ENCODE results near the gene TRMT10A.
"Not testable (repeated sequence)": the region's sequence is repeated elsewhere in the genome, so short reads cannot be mapped to it uniquely, and the experiment has no call there.

TRMT10A gene

DNA sequence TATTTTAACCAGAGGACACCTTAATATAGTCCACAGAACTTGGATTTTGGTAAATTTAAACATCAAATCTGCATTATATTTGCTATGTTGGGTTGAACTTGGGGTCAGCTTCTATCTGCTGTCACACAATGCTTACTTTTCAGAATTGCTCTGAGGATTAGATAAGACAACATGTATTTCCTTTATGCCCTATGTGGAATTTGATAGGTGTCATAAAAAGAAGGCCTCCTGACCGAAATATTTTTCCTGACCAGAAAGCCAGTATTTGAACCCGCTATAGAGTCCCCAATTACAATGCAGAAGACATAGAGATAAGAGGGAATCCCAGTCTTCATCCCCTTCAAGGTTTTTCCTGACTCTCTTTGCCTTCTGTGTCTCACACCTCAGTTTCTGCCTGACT is 14.9 kb upstream of the TRMT10A start:
- DNase-seq (no peak), ATAC-seq (no peak)
- H3K27me3 Mint-ChIP-seq = peaks cover 37% of the 10 kb centered on the region
- no peaks in the 10 kb centered on the region for H3K9me3 Mint-ChIP-seq
- no peaks in the 10 kb centered on the region for H3K4me1 Mint-ChIP-seq
- no peaks in the 10 kb centered on the region for H3K36me3 Mint-ChIP-seq (ENCODE audit: low read depth)
- no peak overlapping the region for H3K27ac Mint-ChIP-seq
- no peak overlapping the region for H3K4me3 Mint-ChIP-seq

DNA sequence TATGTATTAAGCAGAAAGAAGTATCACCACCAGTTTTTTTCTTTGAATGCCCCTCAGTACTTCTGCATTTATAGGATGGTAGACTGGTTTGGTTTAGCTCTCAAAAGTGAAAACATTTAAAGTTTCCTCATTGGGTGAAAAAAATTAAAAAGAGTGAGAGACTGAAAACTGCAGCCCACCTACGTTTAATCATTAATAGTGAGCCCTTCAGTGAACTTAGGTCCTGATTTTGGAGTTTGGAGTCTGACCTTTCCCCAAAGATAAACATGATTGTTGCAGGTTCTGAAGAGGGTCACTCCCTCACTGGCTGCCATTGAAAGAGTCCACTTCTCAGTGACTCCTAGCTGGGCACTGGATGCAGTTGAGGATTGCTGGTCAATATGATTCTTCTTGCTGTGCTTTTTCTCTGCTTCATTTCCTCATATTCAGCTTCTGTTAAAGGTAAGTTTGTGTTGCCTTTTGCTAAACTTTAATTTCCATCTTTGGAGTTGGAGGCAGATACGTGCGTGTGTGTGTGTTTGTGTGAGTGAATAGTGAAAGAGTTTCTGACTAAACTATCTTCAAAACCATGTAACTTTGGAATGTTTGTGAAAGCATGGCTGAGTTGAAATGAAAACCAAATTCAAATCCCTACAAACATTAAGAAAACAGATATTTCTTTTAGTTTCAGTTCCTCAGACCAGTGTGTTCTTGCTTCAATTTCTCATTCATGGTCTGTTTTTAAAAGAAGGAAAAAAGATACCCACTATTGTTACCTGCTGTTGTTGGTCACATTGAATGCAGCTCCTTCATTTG is 10.9 kb upstream of the TRMT10A start, which contains the start of gene MTTP:
TSS of gene MTTP (plus strand) at position 295 of the 795 bp plus-strand sequence. CDS start at position 381, 86 bp downstream.
- no peak within 1 kb of the TSS for H3K27ac Mint-ChIP-seq
- no peaks in the 10 kb centered on the region for H3K4me1 Mint-ChIP-seq
- H3K9me3 Mint-ChIP-seq = no peaks in the 10 kb centered on the region
- no peak within 1 kb of the TSS for H3K4me3 Mint-ChIP-seq
- peaks cover 34% of the 10 kb centered on the region for H3K27me3 Mint-ChIP-seq
- no peaks in the 10 kb centered on the region for H3K36me3 Mint-ChIP-seq (ENCODE audit: low read depth)
- no peak for ATAC-seq
- DNase-seq = no peak

DNA sequence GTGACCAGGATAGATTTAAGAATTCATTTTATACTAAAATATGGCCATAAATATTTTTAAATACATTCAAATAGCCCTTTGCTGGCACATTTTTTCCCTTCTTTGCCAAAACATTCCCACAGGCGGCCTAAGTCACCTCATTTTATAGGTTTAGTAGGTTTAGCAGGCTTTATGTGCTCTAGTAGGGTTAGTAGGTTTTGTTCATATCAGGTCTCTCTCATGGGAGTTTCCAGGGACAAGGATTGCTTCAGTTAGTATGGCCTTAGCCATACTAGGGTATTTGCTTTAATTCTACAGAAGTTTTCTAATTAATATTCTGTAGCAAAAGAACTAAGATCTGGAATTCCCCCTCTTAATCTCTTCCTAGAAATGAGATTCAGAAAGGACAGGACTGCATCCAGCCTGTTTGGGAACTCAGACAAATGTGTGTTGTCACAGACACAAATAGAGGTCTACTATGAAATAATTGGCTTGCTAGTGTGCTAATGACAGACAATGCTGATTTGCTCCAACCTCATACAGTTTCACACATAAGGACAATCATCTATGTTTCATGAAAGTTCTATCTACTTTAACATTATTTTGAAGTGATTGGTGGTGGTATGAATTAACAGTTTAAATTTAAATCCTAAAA is 10.0 kb upstream of the TRMT10A start:
- no peak for ATAC-seq
- no peaks in the 10 kb centered on the region for H3K9me3 Mint-ChIP-seq
- no peak overlapping the region for H3K4me3 Mint-ChIP-seq
- no peak for DNase-seq
- H3K4me1 Mint-ChIP-seq = no peaks in the 10 kb centered on the region
- H3K27ac Mint-ChIP-seq = no peak overlapping the region
- no peaks in the 10 kb centered on the region for H3K36me3 Mint-ChIP-seq (ENCODE audit: low read depth)
- peaks cover 33% of the 10 kb centered on the region for H3K27me3 Mint-ChIP-seq

DNA sequence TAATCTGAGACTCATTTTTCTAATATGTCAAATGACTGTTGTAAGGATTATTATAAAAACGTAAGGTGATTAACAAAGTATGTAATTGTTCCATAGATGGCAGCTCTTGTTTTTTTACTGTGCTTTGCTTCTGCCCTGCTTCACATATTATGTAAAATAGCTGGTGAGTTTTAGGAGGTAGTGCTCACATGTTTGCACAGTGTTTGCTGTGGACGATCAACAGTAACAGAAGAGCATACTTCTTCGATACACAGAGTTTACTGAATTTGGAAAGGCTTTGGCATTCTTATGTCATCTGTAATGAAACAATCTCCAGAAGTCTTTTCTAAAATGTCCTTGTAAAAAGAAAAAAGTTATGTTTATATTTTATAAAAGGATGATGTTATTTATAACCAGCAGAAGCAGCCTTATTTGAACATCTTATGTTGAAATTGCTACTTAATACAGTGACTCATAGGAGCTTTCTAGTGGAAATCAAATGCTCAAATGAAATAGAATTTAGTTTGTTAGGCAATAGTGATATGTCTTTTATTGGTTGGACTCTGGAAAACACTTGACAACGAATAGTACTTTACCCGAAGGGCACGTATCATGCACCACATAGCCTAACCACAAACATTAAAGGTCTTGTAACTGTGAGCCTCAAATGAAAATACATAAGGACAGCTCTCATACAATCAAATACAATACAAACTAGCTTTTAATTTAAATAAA is 8.8 kb upstream of the TRMT10A start:
- DNase-seq (no peak), ATAC-seq (no peak)
- H3K27ac Mint-ChIP-seq = no peak overlapping the region
- H3K4me1 Mint-ChIP-seq = no peaks in the 10 kb centered on the region
- peaks cover 37% of the 10 kb centered on the region for H3K27me3 Mint-ChIP-seq
- H3K4me3 Mint-ChIP-seq = no peak overlapping the region
- no peaks in the 10 kb centered on the region for H3K36me3 Mint-ChIP-seq (ENCODE audit: low read depth)
- no peaks in the 10 kb centered on the region for H3K9me3 Mint-ChIP-seq

- peaks cover 43% of the 10 kb centered on the region for H3K27me3 Mint-ChIP-seq
These were observed 8.0 kb upstream of the TRMT10A start for GRCh38 chr4:99571883-99572282.

GRCh38 chr4:99564921-99565320 is 1.1 kb upstream of the TRMT10A start:
- H3K9me3 Mint-ChIP-seq = no peaks in the 10 kb centered on the region
- ATAC-seq (no peak), DNase-seq (no peak)
- H3K4me1 Mint-ChIP-seq = peaks cover 22% of the 10 kb centered on the region
- H3K36me3 Mint-ChIP-seq (ENCODE audit: low read depth) = peaks cover 4% of the 10 kb centered on the region
- peaks cover 24% of the 10 kb centered on the region for H3K27me3 Mint-ChIP-seq
- H3K4me3 Mint-ChIP-seq = peak overlapping the region; percentile 95
- H3K27ac Mint-ChIP-seq = peak overlapping the region; percentile 99

More at GRCh38 chr4:99571883-99572282, 8.0 kb upstream of the TRMT10A start:
- DNase-seq = no peak
- no peaks in the 10 kb centered on the region for H3K9me3 Mint-ChIP-seq
- no peak for ATAC-seq
- no peak overlapping the region for H3K4me3 Mint-ChIP-seq
- H3K36me3 Mint-ChIP-seq (ENCODE audit: low read depth) = no peaks in the 10 kb centered on the region
- no peaks in the 10 kb centered on the region for H3K4me1 Mint-ChIP-seq
- no peak overlapping the region for H3K27ac Mint-ChIP-seq

DNA sequence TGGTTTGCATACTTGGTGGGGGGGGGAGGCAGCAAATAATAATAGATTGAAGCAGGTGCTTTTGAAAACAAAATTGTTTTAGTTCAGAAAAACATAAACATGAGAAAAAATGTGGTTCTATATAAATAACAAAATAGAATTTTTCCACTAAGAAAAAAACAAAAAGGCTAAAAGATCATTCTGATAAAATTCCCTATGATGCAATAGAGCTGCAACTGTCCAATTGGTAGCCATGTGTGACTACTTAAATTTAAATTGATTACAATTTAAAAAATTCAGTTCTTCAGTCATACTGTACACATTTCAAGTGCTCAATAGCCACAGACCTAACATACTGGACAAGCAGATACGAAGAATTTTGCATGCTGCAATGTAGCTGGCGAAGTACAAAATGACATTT is 11.0 kb downstream of the TRMT10A start:
- Mint-ChIP-seq H3K27ac (no peak overlapping the region), H3K4me1 (no peaks in the 10 kb centered on the region), H3K9me3 (no peaks in the 10 kb centered on the region), H3K27me3 (no peaks in the 10 kb centered on the region), H3K36me3 (ENCODE audit: low read depth) (peaks cover 10% of the 10 kb centered on the region), H3K4me3 (no peak overlapping the region)
- ATAC-seq = no peak
- DNase-seq = no peak

- Mint-ChIP-seq H3K27ac (no peak overlapping the region), H3K27me3 (no peaks in the 10 kb centered on the region), H3K4me1 (no peaks in the 10 kb centered on the region), H3K4me3 (no peak overlapping the region), H3K36me3 (ENCODE audit: low read depth) (no peaks in the 10 kb centered on the region), H3K9me3 (peaks cover 14% of the 10 kb centered on the region)
- no peak for DNase-seq
- ATAC-seq = no peak
These were observed 23.4 kb downstream of the TRMT10A start for GRCh38 chr4:99540277-99540939.

DNA sequence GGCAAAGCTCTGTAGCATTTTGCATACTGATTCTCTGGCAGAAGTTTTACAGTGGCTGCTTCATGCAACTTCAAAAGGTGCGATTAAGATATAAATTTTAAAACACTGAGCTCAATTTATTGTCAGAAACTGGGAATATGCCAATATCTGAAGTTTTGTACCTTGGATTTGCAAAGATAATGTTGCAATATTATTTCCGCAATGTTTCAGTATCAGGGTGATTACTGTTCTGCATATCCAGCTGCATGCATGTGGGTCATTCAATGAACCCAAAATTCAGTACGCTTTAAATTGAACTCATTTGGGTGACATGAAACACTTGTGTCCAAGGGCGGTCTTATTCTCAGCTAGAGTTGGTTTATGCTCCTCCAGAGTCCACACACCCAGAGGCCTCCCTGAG is 26.2 kb downstream of the TRMT10A start:
- H3K4me1 Mint-ChIP-seq = no peaks in the 10 kb centered on the region
- no peak overlapping the region for H3K4me3 Mint-ChIP-seq
- ATAC-seq = no peak
- no peaks in the 10 kb centered on the region for H3K9me3 Mint-ChIP-seq
- peaks cover 5% of the 10 kb centered on the region for H3K27me3 Mint-ChIP-seq
- no peak overlapping the region for H3K27ac Mint-ChIP-seq
- no peaks in the 10 kb centered on the region for H3K36me3 Mint-ChIP-seq (ENCODE audit: low read depth)
- no peak for DNase-seq

GRCh38 chr4:99536848-99537247 is 27.0 kb downstream of the TRMT10A start:
- H3K4me3 Mint-ChIP-seq = no peak overlapping the region
- peaks cover 9% of the 10 kb centered on the region for H3K27me3 Mint-ChIP-seq
- no peak overlapping the region for H3K27ac Mint-ChIP-seq
- no peak for DNase-seq
- H3K9me3 Mint-ChIP-seq = no peaks in the 10 kb centered on the region
- no peak for ATAC-seq
- no peaks in the 10 kb centered on the region for H3K36me3 Mint-ChIP-seq (ENCODE audit: low read depth)
- no peaks in the 10 kb centered on the region for H3K4me1 Mint-ChIP-seq

GRCh38 chr4:99536271-99536670 is 27.6 kb downstream of the TRMT10A start:
- DNase-seq (no peak), ATAC-seq (no peak)
- Mint-ChIP-seq H3K4me3 (no peak overlapping the region), H3K9me3 (no peaks in the 10 kb centered on the region), H3K4me1 (no peaks in the 10 kb centered on the region), H3K27ac (no peak overlapping the region), H3K27me3 (peaks cover 9% of the 10 kb centered on the region), H3K36me3 (ENCODE audit: low read depth) (no peaks in the 10 kb centered on the region)

GRCh38 chr4:99534699-99535098 is 29.1 kb downstream of the TRMT10A start:
- H3K4me3 Mint-ChIP-seq; ATAC-seq; H3K9me3 Mint-ChIP-seq; DNase-seq; H3K36me3 Mint-ChIP-seq (ENCODE audit: low read depth); H3K4me1 Mint-ChIP-seq; H3K27ac Mint-ChIP-seq: not testable (repeated sequence)
- peaks cover 11% of the 10 kb centered on the region for H3K27me3 Mint-ChIP-seq

- ATAC-seq (no peak), DNase-seq (no peak)
- no peaks in the 10 kb centered on the region for H3K4me1 Mint-ChIP-seq
- no peaks in the 10 kb centered on the region for H3K9me3 Mint-ChIP-seq
- no peak overlapping the region for H3K4me3 Mint-ChIP-seq
- no peaks in the 10 kb centered on the region for H3K36me3 Mint-ChIP-seq (ENCODE audit: low read depth)
- H3K27me3 Mint-ChIP-seq = peaks cover 11% of the 10 kb centered on the region
- H3K27ac Mint-ChIP-seq = no peak overlapping the region
These were observed 33.9 kb downstream of the TRMT10A start for GRCh38 chr4:99529956-99530355.

- no peaks in the 10 kb centered on the region for H3K4me1 Mint-ChIP-seq
- no peak overlapping the region for H3K27ac Mint-ChIP-seq
- ATAC-seq (no peak), DNase-seq (no peak)
- H3K27me3 Mint-ChIP-seq = peaks cover 11% of the 10 kb centered on the region
- no peak overlapping the region for H3K4me3 Mint-ChIP-seq
- H3K9me3 Mint-ChIP-seq = no peaks in the 10 kb centered on the region
- H3K36me3 Mint-ChIP-seq (ENCODE audit: low read depth) = no peaks in the 10 kb centered on the region
These were observed 34.6 kb downstream of the TRMT10A start for GRCh38 chr4:99529228-99529627.

Data from activated naive CD8-positive, alpha-beta T cell treated with anti-CD3 and anti-CD28 coated beads, Interleukin-2, amount 50 U/mL, for 24 hours (primary cell).